GM10266 (cell line): Measurements from ENCODE around the gene LCP1.
A peak's percentile ranks its signal among the peaks of the same experiment; 100 is the strongest.

Experiments used
- DNase-seq: peaks from one replicate; pipeline ENCODE4 v3.0.0; 2012; ENCODE audit errors: extremely low spot score
- CTCF ChIP-seq: IDR thresholded peaks from 2 replicates; pipeline ENCODE4 v1.5.1; 2012; ENCODE audit warnings: mild to moderate bottlenecking, low read depth; ENCODE audit not compliant: control insufficient read depth, insufficient read depth; ENCODE audit errors: missing control alignments

The LCP1 gene

GRCh38 chr13:46172531-46172991 is 9.4 kb downstream of the LCP1 start:
- no peak for TF ChIP-seq CTCF
- no peak for DNase-seq

- DNase-seq, result no peak
- TF ChIP-seq CTCF, result no peak
These were observed 10.2 kb downstream of the LCP1 start for GRCh38 chr13:46171739-46172138.

DNA sequence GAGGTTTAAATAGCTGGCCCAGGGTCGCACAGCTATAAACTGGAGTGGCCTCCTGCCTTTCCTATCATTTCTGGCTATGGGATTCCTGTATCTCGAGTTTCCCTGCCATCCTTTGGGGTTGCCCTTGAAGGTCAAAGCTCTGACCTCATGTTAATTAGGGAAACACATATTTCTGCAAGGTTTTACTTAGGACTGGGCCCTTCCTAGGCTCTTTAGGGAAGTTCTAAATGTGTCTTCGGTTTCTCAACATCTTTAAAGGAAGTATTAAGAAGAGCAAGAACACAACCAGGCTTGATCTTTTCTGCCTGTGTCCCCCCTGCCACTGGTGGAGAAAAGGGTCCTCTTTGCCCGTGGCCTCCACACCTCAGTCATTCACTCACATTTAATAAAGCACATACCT is 10.8 kb downstream of the LCP1 start:
- TF ChIP-seq CTCF, result no peak
- no peak for DNase-seq

DNA sequence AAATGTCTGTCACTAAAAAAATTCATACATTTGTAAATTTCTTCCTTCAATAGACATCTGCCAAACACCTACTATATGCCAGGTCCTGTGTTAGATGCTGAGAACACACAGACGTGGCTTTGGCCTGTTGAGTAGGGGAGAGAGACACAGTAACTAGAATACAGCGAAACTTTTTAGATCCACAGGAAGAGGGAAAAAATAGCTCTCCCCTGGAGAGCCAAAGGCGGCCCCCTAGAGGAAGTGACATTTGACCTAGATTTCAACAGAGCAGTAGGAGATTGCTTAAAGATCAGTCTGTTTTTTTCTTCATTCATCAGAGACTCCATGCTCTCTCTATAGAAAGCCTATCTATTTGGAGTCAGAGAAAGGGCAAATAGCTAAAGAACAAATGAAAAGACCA is 11.3 kb downstream of the LCP1 start:
- DNase-seq, result no peak

GRCh38 chr13:46170268-46170667 is 11.7 kb downstream of the LCP1 start:
- no peak for TF ChIP-seq CTCF

More for the DNA sequence above, 11.3 kb downstream of the LCP1 start:
- peak; percentile 2 for TF ChIP-seq CTCF

DNA sequence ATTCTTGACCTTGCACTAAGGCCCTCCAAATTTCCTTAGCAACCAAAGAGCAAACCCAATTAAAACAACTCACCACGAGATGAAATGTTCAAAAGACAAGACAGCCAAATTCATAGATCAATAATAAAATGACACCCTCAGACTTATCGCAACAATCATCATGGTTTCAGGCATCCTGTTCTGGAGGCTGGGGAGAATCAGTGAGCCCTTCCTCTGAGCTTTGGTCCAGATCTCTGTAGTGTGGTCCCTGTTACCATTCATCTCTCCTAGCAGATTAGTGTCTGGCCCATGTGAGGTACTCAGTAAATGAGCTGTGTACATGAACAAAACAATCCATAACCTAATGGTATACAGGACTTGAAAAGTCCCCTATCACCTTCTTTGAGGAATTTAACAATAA is 12.2 kb downstream of the LCP1 start:
- no peak for DNase-seq
- TF ChIP-seq CTCF, result no peak

More at GRCh38 chr13:46170268-46170667, 11.7 kb downstream of the LCP1 start:
- DNase-seq, result no peak

GRCh38 chr13:46168783-46169182 is 13.2 kb downstream of the LCP1 start:
- no peak for TF ChIP-seq CTCF
- DNase-seq, result no peak
